ENCODE results near the gene PITPNC1.

GRCh38 chr17:67638871-67639270 lies 261.8 kb downstream of the PITPNC1 start:
- TF ChIP-seq ZNF503 (CRISPR knock-in tag; IDR thresholded peaks at IDR 0.05) (no peak), RERE (CRISPR knock-in tag; IDR thresholded peaks at IDR 0.05; ENCODE audit: low read depth) (no peak), NFATC3 (CRISPR knock-in tag; IDR thresholded peaks at IDR 0.05) (no peak), DR1 (CRISPR knock-in tag; IDR thresholded peaks at IDR 0.05) (no peak), CHD4 (IDR thresholded peaks at IDR 0.05; ENCODE audit: borderline replicate concordance, low read length) (no peak), NBN (conservative IDR thresholded peaks at IDR 0.05) (no peak), DRAP1 (CRISPR knock-in tag; IDR thresholded peaks at IDR 0.05) (no peak), TFDP2 (CRISPR knock-in tag; IDR thresholded peaks at IDR 0.05) (no peak), ARID3A (IDR thresholded peaks at IDR 0.05; ENCODE audit: low read depth, low read length) (no peak), NCOA2 (CRISPR knock-in tag; IDR thresholded peaks at IDR 0.05) (no peak), ZBTB26 (CRISPR knock-in tag; IDR thresholded peaks at IDR 0.05; ENCODE audit: borderline replicate concordance) (no peak), CBX5 (CRISPR knock-in tag; IDR thresholded peaks at IDR 0.05; ENCODE audit: borderline replicate concordance) (no peak), HOXA5 (CRISPR knock-in tag; IDR thresholded peaks at IDR 0.05) (no peak)
